NCI-H2196 (cell line): ENCODE data around the gene TM4SF1.
"Not testable (repeated sequence)": the region's sequence is repeated elsewhere in the genome, so short reads cannot be mapped to it uniquely, and the experiment has no call there.

Source experiments
- DNase-seq: peaks from one replicate; lab custom pipeline; 2025; ENCODE audit not compliant: unreplicated experiment; lab: John Stamatoyannopoulos, UW

Gene TM4SF1

DNA sequence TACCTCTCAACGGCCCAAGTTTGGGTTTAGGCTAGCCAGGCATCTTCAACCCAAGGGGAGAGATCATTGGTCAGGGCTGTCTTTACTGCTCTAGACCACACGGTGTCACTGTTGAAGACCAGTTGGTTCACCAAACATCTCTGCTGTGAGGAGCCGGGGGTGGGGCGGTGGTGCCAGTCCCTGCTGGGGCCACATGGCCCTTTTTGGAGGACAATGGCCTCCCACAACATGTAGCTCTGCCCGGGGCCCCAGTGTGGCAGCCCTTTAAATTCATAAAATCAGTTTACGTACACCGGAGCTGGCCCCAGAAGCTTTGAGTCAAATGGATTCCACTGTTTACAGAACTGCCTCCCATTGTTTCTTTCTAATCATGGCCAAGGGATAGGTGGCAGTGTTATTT lies 24.9 kb downstream of the TM4SF1 start:
- peak; percentile 57 for DNase-seq

GRCh38 chr3:149343951-149344350 lies 33.5 kb downstream of the TM4SF1 start:
- DNase-seq = no peak

- no peak for DNase-seq
Measured at GRCh38 chr3:149342413-149343380, 34.8 kb downstream of the TM4SF1 start.

- peak; percentile 60 for DNase-seq
Measured at GRCh38 chr3:149340310-149340933, 37.0 kb downstream of the TM4SF1 start.

DNA sequence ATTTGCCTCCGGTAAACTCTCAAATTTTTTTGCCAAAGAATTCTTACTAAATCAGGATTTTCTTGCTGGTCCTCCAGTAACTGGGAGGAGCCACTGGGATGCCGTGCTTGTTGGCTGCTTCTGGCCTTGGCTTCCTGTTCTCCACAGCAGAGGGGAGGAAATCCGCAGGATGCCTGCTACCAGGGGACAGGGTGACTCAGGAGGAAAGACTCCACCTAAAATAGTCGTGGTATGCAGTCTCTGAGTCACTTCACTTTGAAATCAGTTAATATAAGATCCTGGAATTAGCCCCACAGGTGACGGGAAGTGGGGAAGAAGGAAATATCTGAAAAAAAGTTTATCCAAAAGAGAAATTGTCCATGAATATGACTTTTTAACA lies 37.5 kb downstream of the TM4SF1 start:
- DNase-seq = peak; percentile 61

- not testable (repeated sequence) for DNase-seq
Measured at GRCh38 chr3:149337486-149337885, 40.0 kb downstream of the TM4SF1 start.

GRCh38 chr3:149336925-149337324 lies 40.5 kb downstream of the TM4SF1 start:
- no peak for DNase-seq

GRCh38 chr3:149333176-149333859 lies 44.1 kb downstream of the TM4SF1 start, which contains the start of gene TM4SF18:
TM4SF18 (minus strand) TSS chr3:149333636; CDS start chr3:149333382, 254 bp downstream.
- no peak for DNase-seq

DNA sequence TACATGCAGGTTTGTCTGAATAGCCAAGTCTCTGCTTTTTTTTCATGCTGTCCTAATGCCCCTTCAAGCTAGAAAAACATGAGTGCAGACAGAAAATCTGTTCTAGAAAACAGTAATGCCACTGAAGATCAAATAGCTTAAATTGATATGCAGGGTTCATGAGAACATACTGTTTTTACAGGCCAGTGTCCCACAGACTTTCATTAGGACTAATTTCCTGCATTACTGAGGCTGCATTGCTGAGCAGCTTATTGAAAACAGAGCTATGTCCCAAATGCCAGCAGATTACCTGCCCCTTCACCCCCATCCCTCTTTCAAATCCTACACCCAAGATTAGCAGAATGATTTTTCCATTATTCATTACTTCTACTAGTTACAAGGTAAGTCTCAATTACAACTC lies 44.7 kb downstream of the TM4SF1 start:
- DNase-seq = no peak

DNA sequence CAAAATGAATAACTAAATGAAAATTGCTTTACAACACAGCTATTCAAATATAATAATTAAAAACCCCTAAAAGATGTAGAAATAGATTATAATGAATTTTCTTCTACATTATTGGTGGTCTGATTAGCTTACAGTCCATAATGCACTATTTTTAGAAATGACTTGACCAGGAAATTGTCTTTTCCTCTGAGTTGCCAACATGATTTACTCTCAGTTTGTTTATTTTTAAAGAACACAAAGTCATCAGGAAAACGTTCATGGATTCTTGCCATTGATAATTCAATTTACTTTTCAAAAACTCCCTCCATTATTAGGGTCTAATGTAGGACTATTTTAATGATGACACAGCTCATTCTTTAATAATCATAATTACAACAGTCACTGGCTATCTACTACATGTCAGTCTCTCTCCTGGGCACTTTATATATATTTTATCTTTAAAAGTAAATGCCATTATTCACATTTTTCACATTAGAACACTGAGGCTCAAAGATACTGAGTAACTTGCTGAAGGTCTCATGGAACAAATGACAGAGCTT lies 45.2 kb downstream of the TM4SF1 start:
- no peak for DNase-seq

DNA sequence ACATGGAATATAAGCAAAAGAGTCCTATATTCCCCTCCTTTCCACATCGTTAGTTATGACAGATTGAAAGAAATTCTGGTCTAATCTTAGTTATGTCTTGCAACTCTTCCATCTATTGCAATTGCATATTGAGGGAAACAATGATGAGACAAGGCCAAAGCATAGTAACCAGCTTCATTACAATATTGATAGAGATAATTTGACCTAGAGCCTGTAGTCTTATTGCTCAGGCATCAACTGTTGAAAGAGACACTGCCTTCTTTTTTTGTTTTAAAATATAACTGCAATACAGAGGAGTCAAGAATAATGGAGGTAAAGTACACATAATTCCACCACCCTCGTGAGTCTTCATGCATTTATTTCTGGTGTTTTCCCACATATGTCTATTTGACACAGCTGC lies 46.1 kb downstream of the TM4SF1 start:
- no peak for DNase-seq

- peak; percentile 54 for DNase-seq
Measured at GRCh38 chr3:149330609-149331331, 46.7 kb downstream of the TM4SF1 start.

- no peak for DNase-seq
Measured at GRCh38 chr3:149327156-149327555, 50.3 kb downstream of the TM4SF1 start.

DNA sequence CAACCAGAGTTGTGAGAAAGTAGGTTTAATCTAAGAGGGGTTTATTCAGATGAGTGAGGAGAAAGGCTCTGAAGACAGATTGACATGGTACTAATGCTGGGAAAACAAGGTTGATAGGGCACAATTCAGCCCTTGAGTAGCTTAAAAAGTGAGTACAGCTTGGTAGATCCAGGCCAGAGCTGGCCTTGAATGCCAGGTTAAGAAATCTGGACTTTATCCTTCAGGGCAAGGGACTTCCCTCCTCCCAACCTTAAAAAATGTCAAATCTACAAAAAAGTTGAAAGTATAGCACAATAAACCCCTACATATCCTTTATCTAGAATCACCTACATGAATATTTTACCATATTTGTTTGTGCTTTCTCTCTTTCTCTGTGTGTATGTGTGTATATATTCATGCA lies 51.9 kb downstream of the TM4SF1 start:
- DNase-seq = no peak

DNA sequence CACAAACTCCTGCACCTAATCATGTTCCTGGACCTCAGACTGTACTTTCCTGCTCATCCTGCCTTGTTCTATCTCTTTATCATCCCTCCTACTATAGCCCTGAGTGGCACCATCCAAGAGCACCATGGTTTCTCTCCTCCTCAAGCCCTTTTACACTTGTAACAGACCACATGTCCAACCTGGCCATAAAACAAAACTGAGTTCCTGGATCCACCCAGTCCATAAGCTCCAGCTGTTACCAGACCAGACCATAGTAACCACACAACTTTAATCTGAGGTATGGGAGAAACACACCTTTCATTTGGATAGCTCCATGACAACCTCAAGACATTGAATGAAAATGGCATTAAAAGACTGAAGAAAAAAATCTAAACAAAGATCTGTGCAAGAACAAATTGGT lies 53.1 kb downstream of the TM4SF1 start:
- no peak for DNase-seq

DNA sequence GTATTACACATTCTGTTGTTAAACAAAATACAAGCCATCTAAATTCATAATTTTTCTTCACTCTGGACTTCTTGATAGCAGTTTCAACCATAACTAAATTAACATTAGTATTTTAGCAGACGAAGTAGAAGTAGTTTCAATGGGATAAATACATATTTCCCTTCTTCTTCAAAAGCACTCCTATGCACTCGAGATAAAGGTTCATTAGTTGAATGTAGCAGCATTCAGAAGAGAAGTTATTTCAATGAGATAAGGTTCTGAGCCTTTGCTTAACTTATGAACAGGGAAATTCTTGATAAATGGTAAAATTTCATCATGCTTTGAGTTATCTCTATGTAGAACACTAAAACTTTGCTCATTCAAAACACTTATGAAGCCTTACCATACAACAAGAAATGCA lies 55.8 kb downstream of the TM4SF1 start:
- no peak for DNase-seq

- no peak for DNase-seq
Measured at GRCh38 chr3:149321136-149321535, 56.3 kb downstream of the TM4SF1 start.

- DNase-seq = no peak
Measured at GRCh38 chr3:149319750-149320149, 57.7 kb downstream of the TM4SF1 start.
